ENCODE results near the gene NAPB.

The NAPB gene

DNA sequence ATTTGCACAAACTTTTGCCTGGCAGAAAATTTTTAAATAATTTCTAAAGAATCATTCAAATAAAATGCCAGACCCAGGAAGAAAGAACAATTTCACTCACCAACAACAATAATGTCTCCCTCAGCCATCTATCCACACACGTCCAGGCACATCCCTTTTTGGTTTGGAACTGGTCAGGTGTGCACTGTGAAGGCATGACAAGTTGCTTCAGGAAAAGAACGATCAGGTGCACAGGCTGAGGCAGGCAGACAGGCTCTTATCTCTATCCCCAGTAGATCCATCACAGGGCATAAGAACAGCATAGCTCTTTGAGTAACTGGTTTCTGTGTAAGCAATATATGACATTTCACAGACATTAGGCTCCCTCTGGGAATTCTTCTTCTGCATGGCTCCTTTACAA lies 88.8 kb downstream of the NAPB start:
- TF ChIP-seq, protein P1, sequence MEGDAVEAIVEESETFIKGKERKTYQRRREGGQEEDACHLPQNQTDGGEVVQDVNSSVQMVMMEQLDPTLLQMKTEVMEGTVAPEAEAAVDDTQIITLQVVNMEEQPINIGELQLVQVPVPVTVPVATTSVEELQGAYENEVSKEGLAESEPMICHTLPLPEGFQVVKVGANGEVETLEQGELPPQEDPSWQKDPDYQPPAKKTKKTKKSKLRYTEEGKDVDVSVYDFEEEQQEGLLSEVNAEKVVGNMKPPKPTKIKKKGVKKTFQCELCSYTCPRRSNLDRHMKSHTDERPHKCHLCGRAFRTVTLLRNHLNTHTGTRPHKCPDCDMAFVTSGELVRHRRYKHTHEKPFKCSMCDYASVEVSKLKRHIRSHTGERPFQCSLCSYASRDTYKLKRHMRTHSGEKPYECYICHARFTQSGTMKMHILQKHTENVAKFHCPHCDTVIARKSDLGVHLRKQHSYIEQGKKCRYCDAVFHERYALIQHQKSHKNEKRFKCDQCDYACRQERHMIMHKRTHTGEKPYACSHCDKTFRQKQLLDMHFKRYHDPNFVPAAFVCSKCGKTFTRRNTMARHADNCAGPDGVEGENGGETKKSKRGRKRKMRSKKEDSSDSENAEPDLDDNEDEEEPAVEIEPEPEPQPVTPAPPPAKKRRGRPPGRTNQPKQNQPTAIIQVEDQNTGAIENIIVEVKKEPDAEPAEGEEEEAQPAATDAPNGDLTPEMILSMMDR (IDR thresholded peaks at IDR 0.05; ENCODE audit: control insufficient read depth, extremely low read depth, insufficient read depth) = no peak
- no peak overlapping the region for H3K4me3 ChIP-seq (ENCODE audit: low read depth, low read length)

DNA sequence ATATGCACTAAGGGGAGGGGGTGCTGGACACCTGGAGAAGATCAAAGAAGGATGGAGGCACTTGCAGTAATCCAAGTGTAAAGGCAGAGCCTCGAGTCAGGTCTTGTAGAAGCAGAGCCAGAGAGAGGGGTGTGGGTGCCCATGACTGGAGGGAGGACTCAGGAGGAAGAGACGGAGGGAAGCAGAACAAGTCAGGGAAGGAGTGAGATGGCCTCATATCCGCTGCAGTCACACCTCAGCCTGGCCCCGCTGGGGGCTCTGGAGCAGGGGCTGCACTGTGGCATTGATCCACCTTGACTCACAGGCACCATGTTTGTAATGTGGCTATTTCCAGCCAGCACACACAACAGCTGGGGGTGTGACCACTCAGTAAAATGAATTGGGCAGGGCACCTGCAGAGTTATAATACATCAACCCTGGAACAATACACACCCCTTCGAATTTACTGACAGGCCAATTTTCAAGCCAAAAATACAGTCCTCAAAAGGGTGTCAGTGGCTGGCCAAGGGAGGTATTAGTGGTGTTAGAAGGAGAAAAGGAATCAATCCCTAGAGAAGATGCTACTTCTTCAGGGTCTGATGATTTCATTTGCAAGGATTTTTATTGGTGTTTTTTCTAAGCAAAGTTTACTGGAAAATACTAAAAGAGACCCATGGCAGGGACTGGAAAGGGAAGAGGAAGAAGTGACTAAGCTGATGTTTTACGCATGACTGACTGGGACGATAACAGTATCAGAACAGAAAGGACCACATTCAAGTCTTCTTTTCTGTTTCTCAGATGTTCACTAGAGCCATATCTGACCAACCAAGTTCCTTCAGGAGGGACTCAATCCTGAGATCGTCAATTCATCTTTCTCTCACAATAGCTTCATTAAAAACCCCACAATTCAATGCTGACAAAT lies 89.6 kb downstream of the NAPB start:
- TF ChIP-seq, protein P1 (IDR thresholded peaks at IDR 0.05; ENCODE audit: control insufficient read depth, extremely low read depth, insufficient read depth) = no peak
- no peak overlapping the region for H3K4me3 ChIP-seq (ENCODE audit: low read depth, low read length)
- DNase-seq (ENCODE audit: low read depth) = no peak

More for the DNA sequence above, 88.8 kb downstream of the NAPB start:
- no peak for DNase-seq (ENCODE audit: low read depth)

DNA sequence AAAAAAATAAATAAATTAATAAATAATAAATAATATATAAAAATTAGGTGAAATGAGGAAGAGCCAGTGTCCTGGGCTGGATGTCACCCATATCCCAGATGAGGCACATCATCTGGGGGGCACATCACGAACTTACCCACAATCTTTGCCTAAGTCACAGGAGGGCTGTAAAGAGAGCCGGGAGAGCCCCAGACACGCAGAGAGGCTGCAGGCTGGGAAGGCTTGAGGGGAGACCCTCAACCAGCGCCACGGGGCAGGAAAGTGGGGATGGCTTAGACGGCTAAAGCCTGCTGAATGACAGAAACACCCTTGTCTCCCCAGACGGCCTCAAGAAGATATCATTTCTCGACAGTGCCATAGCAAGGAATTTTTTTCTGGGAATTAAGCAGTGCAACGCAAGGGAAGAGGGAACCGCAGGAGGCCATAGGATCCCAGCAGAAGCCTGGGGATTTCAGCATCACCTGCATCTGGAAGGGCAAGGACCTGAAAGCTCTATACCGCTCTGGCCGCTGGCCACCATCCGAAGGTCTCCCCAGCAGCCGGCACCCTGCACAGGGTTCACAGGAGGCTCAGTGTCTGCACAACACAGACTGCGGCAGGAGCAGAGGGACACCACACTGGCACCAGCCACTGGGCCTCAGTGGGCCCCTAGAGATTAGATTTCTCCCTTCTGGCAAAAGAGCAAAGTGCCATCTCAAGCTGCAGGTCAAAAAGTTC lies 93.5 kb downstream of the NAPB start:
- TF ChIP-seq, protein P1 (IDR thresholded peaks at IDR 0.05; ENCODE audit: control insufficient read depth, extremely low read depth, insufficient read depth) = no peak
- no peak overlapping the region for H3K4me3 ChIP-seq (ENCODE audit: low read depth, low read length)
- DNase-seq (ENCODE audit: low read depth) = no peak

DNA sequence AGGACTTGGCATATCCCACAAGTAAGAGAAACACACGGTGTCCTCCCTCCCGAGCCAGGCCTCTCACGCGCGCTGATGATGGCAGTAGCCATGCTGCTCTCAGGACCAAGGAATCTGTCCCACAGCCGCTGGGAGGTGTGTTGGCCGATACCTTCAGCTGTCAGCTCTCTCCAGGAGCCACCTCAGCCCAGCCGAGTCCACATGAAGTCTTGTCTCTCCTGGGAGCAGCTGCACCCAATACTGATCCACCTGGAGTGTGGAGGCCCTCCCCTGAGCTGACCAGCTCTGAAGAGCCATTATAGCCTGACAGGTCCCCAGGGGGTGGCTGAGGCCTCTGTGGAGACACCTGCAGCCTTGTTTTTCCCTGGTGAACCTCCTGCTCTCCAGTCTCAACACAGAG lies 94.5 kb downstream of the NAPB start:
- DNase-seq (ENCODE audit: low read depth) = no peak
- TF ChIP-seq, protein P1 (IDR thresholded peaks at IDR 0.05; ENCODE audit: control insufficient read depth, extremely low read depth, insufficient read depth) = no peak
- H3K4me3 ChIP-seq (ENCODE audit: low read depth, low read length) = no peak overlapping the region

DNA sequence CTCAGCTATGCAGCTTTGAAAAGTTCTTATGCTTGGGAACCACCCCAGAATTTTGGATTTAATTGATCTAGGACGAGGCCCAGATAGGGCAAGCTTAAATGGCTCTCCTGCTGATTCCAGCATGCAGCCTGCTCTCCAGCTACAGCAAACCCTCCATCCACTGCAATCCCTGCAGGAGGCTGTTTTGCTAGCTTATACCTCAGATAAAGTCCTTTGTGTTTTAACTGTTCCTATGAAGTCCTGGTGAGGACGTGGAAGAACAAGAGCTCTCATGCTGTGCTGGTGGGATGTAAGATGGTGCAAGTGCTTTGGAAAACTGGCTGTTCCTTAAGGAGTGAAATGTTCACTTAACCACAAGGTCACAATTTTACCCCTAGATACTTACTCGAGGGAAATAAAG lies 96.2 kb downstream of the NAPB start:
- DNase-seq (ENCODE audit: low read depth) = no peak
- TF ChIP-seq, protein P1 (IDR thresholded peaks at IDR 0.05; ENCODE audit: control insufficient read depth, extremely low read depth, insufficient read depth) = no peak
- H3K4me3 ChIP-seq (ENCODE audit: low read depth, low read length) = no peak overlapping the region

Measured in LNCaP clone FGC (cell line).